ENCODE results near the gene GMEB1. TPM values are rescaled to one million over a fixed set of nuclear protein-coding genes. Genes with fewer than 3 reads are reported as not detected.

The GMEB1 gene
- total and polyA plus RNA-seq, 2 donors (not counting 1 experiment from before 2014, with no cell fraction given): 7.5 to 21.7 TPM

GRCh38 chr1:28744184-28744583 lies 75.6 kb downstream of the GMEB1 start:
- CTCF ChIA-PET: no interaction called here
- H3K4me1 ChIP-seq (ENCODE audit: control insufficient read depth in 2 of 2, insufficient read depth in 2 of 2, low read length in 2 of 2): peaks cover 23% of the 10 kb centered on the region in 2 donors
- H3K27me3 ChIP-seq (replicated peaks in 1 of 4; ENCODE audit: control extremely low read depth in 1 of 4, control insufficient read depth in 3 of 4, insufficient read depth in 4 of 4, low read length in 3 of 4): no peaks in the 10 kb centered on the region
- TF ChIP-seq EZH2 (IDR thresholded peaks at IDR 0.05; ENCODE audit: borderline replicate concordance, insufficient read depth, low read depth, low read length, poor library complexity, severe bottlenecking) (no peak), CTCF (IDR thresholded peaks at IDR 0.05) (no peak)
- H3K4me3 ChIP-seq (ENCODE audit: control extremely low read depth in 1 of 5, extremely low read depth in 1 of 5, insufficient read depth in 1 of 5, low read depth in 2 of 5, low read length in 4 of 5): no peak overlapping the region
- DNase-seq (no peak), ATAC-seq (ENCODE audit: low read depth) (no peak)
- H3K36me3 ChIP-seq (replicated peaks in 1 of 2; ENCODE audit: control extremely low read depth in 1 of 2, control insufficient read depth in 1 of 2, extremely low read depth in 1 of 2, insufficient read depth in 2 of 2, low read length in 1 of 2): peaks cover 9 to 76% of the 10 kb centered on the region in 2 experiments
- no peak overlapping the region for H3K4me2 ChIP-seq (replicated peaks; ENCODE audit: low read depth, low read length, poor library complexity, severe bottlenecking)
- Mint-ChIP-seq H3K4me3 (peak overlapping the region; percentile 29), H3K4me1 (peaks cover 58% of the 10 kb centered on the region), H3K27ac (peak overlapping the region; percentile 42), H3K27me3 (no peaks in the 10 kb centered on the region), H3K9me3 (ENCODE audit: insufficient read depth) (no peaks in the 10 kb centered on the region)
- no peaks in the 10 kb centered on the region for H3K9me3 ChIP-seq (ENCODE audit: control extremely low read depth in 1 of 3, control insufficient read depth in 2 of 3, insufficient read depth in 1 of 3, low read length in 2 of 3)
- intact Hi-C loops (cut with micrococcal nuclease): no loop called here
- POLR2A ChIA-PET: no interaction called here
- no peak overlapping the region for H3K27ac ChIP-seq (ENCODE audit: low read length in 2 of 2)
- WGBS (ENCODE audit: insufficient coverage): 81% methylated on average over 2 of the region's 4 CpGs
- H2AFZ ChIP-seq (ENCODE audit: insufficient read depth, low read depth, low read length, poor library complexity, severe bottlenecking): no peak overlapping the region
- H3K9ac ChIP-seq (ENCODE audit: low read length): no peak overlapping the region
- H3K79me2 ChIP-seq (ENCODE audit: control insufficient read depth, insufficient read depth, low read length): peaks cover 100% of the 10 kb centered on the region
- H4K20me1 ChIP-seq (ENCODE audit: control insufficient read depth, insufficient read depth, low read length, poor library complexity, severe bottlenecking): peaks cover 87% of the 10 kb centered on the region

GRCh38 chr1:28745653-28746173 lies 77.1 kb downstream of the GMEB1 start:
- Histone ChIP-seq H3K9me3 (ENCODE audit: control extremely low read depth in 1 of 3, control insufficient read depth in 2 of 3, insufficient read depth in 1 of 3, low read length in 2 of 3) (no peaks in the 10 kb centered on the region), H3K27ac (ENCODE audit: low read length in 2 of 2) (no peak overlapping the region), H3K79me2 (ENCODE audit: control insufficient read depth, insufficient read depth, low read length) (peaks cover 100% of the 10 kb centered on the region), H3K4me2 (replicated peaks; ENCODE audit: low read depth, low read length, poor library complexity, severe bottlenecking) (peak overlapping the region; percentile 8), H3K27me3 (replicated peaks in 1 of 4; ENCODE audit: control extremely low read depth in 1 of 4, control insufficient read depth in 3 of 4, insufficient read depth in 4 of 4, low read length in 3 of 4) (no peaks in the 10 kb centered on the region), H3K4me1 (ENCODE audit: control insufficient read depth in 2 of 2, insufficient read depth in 2 of 2, low read length in 2 of 2) (peaks cover 26 to 27% of the 10 kb centered on the region in 2 donors), H4K20me1 (ENCODE audit: control insufficient read depth, insufficient read depth, low read length, poor library complexity, severe bottlenecking) (peaks cover 89% of the 10 kb centered on the region), H3K36me3 (replicated peaks in 1 of 2; ENCODE audit: control extremely low read depth in 1 of 2, control insufficient read depth in 1 of 2, extremely low read depth in 1 of 2, insufficient read depth in 2 of 2, low read length in 1 of 2) (peaks cover 7 to 65% of the 10 kb centered on the region in 2 experiments), H2AFZ (ENCODE audit: insufficient read depth, low read depth, low read length, poor library complexity, severe bottlenecking) (no peak overlapping the region), H3K4me3 (ENCODE audit: control extremely low read depth in 1 of 5, extremely low read depth in 1 of 5, insufficient read depth in 1 of 5, low read depth in 2 of 5, low read length in 4 of 5) (no peak overlapping the region), H3K9ac (ENCODE audit: low read length) (no peak overlapping the region)
- TF ChIP-seq EZH2 (IDR thresholded peaks at IDR 0.05; ENCODE audit: borderline replicate concordance, insufficient read depth, low read depth, low read length, poor library complexity, severe bottlenecking): no peak
- TF ChIP-seq CTCF (IDR thresholded peaks at IDR 0.05): no peak
- no peak overlapping the region for H3K27ac Mint-ChIP-seq
- DNase-seq: no peak
- no peaks in the 10 kb centered on the region for H3K27me3 Mint-ChIP-seq
- no peak overlapping the region for H3K4me3 Mint-ChIP-seq
- CTCF ChIA-PET: no interaction called here
- WGBS (ENCODE audit: insufficient coverage): no CpG with 5 or more reads among the region's 6 CpGs
- ATAC-seq (ENCODE audit: low read depth): no peak
- peaks cover 59% of the 10 kb centered on the region for H3K4me1 Mint-ChIP-seq
- intact Hi-C loops (cut with micrococcal nuclease): no loop called here
- no peaks in the 10 kb centered on the region for H3K9me3 Mint-ChIP-seq (ENCODE audit: insufficient read depth)
- POLR2A ChIA-PET: no interaction called here

All from B cell (primary cell).